NCI-H187 treated with DMSO at 0.1 percent for 48 hours (cell line): Measurements from ENCODE around the gene ST6GAL2.

Source experiments
- DNase-seq: peaks from one replicate; lab custom pipeline; 2025; lab: John Stamatoyannopoulos, UW

The ST6GAL2 gene, protein sequence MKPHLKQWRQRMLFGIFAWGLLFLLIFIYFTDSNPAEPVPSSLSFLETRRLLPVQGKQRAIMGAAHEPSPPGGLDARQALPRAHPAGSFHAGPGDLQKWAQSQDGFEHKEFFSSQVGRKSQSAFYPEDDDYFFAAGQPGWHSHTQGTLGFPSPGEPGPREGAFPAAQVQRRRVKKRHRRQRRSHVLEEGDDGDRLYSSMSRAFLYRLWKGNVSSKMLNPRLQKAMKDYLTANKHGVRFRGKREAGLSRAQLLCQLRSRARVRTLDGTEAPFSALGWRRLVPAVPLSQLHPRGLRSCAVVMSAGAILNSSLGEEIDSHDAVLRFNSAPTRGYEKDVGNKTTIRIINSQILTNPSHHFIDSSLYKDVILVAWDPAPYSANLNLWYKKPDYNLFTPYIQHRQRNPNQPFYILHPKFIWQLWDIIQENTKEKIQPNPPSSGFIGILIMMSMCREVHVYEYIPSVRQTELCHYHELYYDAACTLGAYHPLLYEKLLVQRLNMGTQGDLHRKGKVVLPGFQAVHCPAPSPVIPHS

DNA sequence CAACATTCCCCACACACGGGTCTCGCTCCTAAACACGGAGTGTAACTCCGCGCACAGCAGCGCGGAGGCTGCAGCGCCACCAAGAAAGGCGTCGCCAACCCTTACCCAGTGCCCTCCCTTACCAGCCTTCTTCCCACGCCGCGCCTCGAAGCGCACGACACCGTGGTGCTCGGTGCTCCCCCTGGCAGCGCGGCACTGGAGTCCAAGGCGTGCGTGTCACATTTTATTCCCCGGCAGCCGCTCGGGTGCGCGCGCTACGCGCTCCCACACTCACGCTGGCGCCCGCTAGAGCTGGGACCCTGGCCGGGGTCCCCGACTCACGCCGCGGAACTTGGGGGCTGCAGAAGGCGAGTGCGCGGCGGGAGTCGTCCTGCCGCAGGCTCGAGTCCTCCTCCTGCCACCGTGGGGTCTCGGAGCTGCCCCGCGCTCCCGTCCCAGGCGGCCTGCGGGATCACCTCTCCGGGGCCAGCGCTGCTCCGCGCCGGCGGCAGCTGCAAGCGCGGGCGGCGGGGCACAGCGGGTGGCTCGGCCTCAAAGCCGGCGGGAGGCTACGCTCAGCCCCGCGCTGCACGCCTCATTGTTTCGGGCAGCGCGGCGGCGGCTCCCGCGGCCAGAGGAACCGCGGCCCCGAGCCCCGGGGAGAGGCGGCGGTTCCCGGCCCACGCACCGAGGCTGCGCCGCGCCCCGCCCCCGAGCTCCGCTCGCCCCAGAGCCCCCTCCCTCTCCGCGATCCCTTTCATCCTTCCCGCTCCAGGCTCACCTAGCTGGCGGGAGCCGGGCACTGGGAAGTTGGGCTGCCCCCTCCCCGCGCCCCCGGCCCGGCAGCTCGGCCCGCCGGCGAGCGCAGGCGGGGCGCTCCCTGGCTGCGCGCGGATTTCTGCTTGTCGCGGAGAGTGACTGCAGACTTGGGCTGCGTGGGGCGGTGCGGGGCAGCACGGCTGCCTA lies at the start of gene ST6GAL2:
Gene ST6GAL2 (minus strand): TSS at position 197 of the 945 bp plus-strand sequence. CDS start 42,190 bp downstream, outside the sequence.
- no peak for DNase-seq

DNA sequence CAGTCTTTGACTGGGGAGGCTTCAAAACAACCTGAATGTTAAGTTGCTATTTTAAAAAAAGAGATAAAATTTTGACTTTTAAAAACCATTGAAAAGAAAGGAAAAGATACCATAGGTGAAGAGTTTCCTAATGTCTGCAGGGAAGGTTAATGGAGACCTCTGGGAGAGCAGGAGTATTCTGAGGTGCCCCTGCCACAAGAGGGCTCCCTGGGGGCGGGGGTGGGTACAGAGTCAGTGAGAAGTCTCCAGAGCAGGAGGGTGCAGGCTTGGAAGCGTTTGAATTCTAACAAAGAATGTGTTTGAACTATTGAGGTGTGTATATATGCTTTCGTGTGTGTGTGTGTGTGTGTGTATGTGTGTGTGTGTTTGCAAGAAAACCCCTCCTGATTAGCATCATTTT lies 46.7 kb upstream of the ST6GAL2 start:
- no peak for DNase-seq

DNA sequence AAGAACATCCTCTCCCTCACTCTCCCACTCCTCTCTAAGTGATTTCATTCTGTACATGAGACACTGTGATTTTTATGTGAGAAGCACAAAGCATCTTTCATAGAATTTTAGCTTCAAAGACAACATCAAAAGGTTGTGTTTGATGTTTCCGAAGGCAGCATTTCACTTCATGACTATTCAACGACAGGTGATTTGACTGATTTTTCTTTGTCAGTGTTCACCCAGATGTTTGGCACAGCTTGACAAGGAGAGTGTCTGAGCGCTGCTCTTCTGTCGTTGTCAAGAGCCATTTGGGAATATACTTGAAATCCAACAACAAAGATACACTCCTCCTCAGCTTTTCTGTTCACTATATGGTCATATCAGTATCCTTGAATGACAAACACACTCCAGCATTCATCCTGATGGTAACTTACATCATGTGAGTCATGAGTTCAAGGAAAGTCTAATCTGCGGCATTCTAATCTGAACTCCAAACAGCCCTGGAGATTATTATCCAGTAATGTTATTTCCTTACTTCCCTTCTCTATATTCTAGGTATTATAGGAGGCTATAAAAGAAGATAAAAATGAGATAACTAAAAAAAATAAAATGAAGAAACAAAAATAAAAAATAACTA lies 45.9 kb upstream of the ST6GAL2 start:
- no peak for DNase-seq

DNA sequence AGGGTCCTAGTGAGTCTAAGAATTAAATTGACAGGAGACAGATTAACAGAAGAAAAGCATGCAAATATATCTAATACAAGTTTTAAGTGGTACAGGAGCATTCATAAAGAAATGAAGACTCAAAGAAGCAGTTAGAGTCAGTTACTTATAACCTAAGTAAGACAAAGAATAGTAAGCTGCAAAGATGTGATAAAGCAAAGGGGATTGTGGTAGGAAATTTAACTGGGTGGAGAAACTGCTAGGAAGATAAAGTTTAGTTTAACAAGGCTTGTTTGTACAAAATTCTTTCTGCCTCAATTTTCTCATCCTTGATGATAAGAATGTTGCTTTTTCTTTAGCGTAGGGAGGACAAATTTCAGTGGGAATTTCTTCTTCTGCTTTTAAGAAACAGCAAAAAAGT lies 35.5 kb upstream of the ST6GAL2 start:
- DNase-seq = no peak

DNA sequence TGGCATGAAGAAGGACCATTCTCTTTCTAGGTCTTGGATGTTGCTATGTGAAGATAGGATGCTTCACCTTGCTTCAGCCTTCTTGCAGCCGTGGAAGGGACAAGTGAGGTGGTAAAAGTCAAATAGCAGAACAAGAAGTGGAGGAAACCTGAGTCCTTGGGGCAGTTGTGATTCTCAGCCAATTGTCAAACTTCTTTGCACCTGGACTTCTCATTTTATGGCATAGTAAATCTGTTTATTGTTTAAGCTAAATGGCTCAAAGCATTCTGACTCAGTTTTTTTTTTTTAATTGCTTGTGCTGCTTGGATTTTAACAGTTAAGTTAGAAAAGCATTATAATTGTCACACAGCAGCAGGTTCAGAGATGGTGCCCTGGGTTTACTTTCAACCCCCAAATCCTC lies 33.0 kb upstream of the ST6GAL2 start:
- DNase-seq = no peak

DNA sequence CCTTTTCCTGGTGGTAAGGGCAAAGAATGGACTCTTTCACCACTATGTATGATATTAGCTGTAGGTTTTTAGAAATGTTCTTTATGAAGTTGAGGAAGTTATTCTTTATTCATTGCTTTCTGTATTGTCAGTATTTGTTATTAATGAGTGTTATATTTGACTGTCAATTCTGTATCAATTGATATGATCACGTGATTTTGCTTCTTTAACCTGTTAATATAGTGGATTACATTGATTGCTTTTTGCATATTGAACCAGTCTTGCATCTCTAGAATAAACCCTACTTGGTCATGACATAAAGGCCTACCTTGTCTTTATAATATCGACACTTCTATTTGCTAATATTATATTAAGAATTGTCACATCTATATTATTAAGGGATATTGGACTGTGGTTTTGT lies 18.3 kb upstream of the ST6GAL2 start:
- no peak for DNase-seq

DNA sequence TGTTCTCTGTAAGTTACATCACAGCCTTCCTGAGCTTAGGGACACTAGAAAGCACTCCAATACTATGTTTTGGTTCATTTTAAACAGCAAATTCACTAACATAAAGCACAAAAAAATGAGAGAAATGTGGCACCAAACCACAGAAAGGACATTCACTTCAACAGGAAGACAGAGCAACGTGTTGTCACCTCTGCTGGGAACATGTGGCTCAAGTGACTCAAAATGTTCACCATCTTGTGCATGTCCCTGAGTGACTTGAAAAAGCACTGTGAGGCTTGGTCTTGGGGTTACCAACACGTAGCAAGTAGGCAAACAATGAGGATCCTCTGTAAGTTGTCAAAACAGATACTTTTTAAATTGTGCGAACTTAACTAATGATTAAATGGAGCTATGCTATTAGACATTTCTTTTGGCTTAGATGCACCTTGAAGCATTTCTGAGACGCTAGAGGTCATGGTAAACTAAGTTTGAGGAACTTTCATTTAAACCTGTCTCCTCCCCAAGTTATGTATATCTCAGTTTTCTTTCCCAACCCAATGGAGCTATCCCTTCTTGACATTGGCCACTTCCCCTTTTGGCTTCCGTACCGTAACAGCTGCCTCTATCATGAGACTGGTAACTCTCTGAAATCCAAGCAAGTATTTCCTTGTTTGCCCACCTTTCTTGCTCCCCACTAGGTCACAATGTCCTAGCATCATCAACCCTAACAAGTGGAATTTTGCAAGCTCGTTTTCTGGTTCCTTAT lies 14.0 kb upstream of the ST6GAL2 start:
- DNase-seq = no peak

DNA sequence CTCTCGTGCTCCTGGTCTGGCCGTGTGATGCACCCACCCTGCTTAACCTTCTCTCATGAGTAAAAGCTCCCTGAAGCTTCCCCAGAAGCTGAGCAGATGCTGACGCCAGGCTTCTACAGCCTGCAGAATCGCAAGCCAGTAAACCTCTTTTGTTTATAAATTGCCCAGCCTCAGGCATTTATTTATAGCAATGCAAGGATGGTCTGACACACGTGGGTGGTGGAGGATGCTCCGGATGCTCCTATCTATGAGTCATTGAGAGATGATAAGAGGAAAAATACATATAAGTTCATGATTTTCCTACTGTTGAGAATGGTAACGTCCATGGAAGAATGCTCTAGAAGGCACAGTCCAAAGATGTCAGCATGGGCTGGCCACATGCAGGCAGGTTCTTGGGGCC lies 8.6 kb upstream of the ST6GAL2 start:
- no peak for DNase-seq

DNA sequence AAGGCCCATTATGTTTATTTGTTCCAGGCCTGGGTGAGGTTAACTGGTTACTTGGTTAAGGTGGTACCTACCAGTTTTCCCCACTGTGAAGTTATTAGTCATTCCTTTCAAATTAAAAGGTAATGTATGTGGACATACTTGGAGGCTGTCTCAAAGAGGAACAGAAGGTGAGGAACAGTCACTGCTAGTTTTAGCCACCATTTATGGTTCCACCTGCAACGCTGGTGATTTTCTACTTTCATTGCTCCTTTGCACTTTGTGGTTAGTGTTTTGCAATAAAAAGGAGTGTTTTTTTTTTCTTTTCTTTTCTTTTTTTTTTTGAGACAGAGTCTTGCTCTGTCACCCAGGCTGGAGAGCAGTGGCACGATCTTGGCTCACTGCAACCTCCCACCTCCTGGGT lies 6.1 kb upstream of the ST6GAL2 start:
- no peak for DNase-seq

DNA sequence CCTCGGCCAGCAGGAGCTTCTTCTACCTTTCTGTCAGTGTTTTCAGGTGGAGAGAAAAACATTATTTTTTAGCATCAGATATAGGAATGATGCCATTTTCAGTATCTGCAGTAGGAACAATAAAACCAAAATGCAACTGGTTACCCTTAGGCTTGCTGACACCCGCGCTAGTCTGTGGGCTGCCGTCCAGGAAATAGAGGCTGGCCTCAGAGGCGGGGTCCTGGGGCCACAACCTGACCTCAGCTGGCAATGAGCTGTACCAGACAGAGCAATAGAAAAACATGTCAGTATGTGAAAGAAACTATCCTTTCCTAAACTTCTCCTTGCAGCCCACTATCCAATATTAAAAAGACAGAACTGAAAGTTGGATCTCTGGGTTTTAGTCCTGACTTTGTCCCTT lies 4.6 kb upstream of the ST6GAL2 start:
- no peak for DNase-seq

DNA sequence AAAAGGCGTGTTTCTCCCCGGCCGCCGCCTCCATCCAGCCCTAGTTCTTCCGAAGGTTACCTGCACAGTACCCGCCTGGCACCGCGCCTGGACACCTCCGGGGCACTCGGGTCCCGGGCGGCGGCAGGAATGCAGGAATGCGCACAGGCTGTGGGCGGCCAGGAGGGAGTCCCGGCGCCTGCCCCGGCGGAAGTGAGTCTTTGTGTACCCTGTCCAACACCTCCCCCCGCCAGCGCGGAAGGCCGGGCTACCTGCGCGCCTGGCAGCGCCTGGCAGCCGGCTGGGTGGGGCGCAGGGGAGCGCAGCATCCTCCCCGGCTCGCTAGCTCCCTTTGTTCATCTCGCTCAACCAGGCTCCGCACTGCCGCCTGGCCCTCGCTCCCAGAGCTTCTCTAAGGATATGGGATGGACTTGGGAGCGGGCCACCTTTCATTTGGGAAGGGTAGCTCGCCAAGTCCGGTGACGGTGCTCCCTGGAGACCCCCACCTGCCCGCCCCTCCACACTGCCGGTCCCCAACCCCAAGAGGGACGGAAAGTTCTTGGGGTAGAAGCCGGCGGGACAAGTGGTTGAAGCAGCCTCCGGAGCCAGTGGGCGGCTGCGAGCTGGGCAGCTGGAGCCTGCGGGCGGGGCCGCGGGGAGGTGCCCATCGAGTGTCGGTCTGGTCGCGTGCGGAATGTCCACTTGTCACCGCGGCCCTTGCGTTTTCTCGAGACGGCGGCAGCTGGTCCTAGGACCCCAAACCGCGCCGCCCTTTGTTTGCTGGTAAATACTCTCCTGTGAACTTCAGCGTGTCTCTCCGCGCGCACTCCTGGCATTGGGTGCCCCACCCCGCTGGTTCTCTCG lies 1.2 kb upstream of the ST6GAL2 start:
- no peak for DNase-seq

DNA sequence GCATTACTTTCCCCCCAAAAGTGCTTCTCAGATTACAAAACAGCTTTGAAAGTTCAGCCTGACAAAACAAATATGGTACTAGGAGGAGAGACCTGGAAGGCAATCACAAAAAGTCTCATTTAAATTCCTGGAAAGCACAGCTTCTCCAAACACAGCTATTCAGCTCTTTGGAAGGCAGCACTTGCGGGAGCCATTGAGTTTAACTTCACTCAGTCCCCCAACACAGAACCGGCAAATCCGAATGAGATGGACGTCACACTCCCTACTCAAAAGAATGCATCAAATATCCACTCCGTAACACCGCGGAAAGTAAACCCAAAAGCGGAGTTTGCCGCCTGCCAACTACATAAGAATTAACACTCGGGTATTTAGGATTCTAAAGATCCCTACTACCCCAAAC lies 638 bp downstream of the ST6GAL2 start:
- no peak for DNase-seq

DNA sequence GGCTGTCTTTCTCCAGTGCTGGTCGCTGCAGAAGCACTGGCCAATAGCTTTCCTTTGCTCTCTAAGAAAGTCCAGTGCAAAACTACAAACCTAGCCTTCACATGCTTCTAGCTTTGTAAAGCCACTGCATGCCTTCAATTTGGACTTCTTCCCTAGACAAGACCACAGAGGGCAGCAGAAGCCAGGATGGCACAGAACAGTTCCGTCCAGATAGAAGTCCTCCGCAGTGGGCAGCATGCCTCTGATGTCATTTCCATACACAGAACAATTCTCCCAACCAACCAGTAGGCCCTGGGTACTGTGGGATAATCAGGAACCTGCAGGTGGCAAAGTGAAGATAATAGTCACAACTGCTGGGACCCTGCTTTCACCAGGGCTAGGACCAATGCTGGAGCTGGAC lies 3.3 kb downstream of the ST6GAL2 start:
- no peak for DNase-seq

DNA sequence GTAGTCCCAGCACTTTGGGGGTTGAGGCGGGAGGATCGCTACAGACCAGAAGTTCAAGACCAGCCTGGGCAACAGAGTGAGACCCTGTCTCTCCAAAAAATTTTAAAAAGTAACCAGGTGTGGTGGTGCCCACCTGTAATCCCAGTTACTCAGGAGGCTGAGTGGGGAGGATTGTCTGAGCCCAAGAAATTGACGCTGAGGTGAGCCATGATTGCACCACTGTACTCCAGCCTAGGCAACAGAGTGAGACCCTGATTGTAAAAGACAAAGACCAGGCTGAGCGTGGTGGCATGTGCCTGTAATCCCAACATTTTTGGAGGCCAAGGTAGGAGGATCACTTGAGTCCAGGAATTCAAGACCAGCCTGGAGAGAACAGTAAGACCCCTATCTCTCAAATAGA lies 7.8 kb downstream of the ST6GAL2 start:
- DNase-seq = no peak

DNA sequence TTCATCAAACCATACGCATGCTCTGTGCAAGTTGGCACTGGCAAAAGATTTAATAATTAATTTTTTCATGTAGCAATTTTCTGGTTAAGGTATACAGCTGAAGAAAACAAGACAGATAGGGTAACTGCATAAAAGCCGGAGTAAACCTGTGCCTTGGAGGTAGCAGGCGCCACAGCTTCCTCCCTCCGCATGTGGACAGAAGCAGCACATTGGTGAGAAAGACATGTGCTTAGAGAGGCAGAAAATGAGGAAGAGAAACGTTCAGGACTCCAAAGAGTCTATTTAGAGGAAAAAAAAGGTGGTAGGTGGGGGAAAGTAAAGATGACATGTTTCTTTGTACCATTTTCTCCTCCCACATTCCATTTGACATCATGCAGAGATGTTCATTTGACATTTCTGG lies 9.3 kb downstream of the ST6GAL2 start:
- no peak for DNase-seq

DNA sequence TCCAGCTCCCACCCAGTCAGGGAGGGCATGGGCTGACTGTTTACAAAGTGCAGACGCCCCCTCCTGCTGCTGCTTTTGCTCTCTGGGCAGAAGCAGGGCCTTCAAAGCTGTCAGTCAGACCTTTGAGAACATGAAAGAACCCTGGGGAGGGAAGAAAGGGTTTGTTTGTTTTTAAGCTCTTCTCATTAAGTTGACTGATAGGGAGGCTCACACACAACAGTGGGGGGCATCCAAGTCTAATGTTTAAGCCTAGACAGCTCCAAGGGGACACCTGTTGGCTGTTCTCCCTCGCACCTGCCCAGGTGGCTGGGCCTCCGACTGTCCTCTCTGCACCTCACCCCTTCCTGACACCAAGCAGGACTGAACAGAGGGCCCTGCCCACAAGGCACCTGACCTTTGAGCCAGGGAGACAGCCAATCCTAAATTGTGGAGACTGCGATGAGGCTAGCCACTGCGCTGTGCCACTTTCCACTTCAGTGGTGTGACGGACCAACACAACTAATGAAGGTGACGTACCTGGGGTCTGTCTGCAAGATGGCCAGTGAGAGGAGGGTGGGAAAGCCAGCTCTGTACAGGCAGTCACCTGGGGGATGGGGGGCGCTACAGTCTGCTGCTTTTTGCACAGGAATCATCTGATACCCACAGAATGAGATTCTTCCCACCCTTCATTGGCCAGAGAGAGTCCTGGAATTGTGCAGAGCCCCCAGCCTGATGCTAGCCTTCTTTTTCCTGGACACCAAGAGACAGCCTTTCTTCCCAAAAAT lies 16.3 kb downstream of the ST6GAL2 start:
- DNase-seq = no peak

DNA sequence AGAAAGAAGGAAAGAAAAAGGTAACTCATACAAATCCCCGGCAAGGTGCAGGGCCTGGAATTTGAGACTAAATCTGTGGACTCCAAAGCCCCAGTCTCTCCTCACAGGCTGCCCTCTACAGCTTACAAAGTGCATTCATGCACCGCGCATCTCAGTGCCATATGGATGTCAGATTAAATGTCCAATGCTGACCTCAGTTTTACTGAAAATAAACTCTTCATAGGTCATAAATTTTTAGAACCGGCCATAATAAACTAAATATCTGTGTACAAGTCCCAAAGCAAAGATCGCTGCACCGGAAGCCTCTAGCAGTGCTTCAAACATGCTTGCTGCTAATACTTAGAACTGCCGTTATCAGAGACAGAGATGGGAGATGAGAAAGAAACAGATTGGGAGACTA lies 17.7 kb downstream of the ST6GAL2 start:
- no peak for DNase-seq

DNA sequence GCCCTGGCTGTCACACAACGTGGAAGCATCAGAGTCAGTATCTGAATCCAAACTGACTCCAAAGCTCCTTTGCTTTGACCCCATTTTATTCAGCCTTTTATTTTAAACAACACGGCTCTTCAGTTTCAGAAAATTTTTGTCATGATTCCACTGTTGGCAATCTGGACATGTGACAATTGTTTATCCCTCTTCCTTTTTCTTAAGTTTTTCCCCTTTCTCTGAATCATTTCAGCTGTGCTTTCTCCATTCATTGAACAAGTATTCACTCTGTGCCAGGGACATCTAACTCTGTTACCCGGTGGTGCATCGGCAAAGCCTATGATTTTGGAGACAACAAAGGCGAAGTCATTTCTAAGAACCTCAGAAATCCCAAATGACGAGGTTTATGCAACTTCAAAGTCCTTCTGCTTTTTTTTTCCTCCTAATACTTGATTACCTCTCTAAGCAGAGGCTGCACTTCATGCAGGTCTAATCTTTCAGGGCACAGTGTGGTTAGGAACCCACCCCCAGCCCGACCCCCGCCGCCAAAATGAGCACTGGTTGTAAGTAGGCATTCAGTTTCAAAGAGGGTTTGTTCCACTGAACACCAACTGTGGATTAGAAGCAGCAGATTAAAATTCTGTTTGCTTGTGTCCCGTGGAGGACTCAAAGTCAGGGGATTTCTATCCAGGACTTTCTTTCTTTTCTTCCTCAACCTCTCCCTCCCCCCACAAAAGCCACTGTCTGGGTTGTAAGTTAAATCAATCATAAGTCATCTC lies 18.6 kb downstream of the ST6GAL2 start:
- DNase-seq = no peak

DNA sequence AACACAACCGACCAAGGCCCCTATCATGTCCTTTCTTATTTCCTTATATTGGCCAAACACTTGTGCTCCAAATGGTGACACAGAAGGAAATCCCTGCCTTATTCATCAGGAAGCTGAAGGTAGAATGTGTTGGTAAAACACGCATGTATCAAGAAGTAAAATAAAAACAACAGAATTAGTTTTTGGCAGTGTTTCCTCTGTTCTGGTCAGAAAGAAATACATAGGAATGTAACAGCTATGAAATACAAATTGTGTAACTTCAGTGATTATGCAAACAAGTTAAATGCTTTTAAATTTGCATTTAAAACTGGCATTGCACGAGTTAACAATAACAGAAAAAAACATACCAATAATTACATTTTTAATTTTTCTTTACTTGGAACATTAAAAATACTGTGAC lies 19.3 kb downstream of the ST6GAL2 start:
- no peak for DNase-seq
